ENCODE measurements around the gene TTC28.
"Not testable (repeated sequence)": the region's sequence is repeated elsewhere in the genome, so short reads cannot be mapped to it uniquely, and the experiment has no call there.

The TTC28 gene

GRCh38 chr22:28102151-28102812 lies 577.4 kb downstream of the TTC28 start:
- DNase-seq (ENCODE audit: low spot score): peak; percentile 8

GRCh38 chr22:28097627-28098026 lies 582.0 kb downstream of the TTC28 start:
- DNase-seq (ENCODE audit: low spot score): no peak

- no peak for DNase-seq (ENCODE audit: low spot score)
Observed at GRCh38 chr22:28096161-28096560, 583.5 kb downstream of the TTC28 start.

- DNase-seq (ENCODE audit: low spot score): no peak
Observed at GRCh38 chr22:28095316-28096095, 584.1 kb downstream of the TTC28 start.

DNA sequence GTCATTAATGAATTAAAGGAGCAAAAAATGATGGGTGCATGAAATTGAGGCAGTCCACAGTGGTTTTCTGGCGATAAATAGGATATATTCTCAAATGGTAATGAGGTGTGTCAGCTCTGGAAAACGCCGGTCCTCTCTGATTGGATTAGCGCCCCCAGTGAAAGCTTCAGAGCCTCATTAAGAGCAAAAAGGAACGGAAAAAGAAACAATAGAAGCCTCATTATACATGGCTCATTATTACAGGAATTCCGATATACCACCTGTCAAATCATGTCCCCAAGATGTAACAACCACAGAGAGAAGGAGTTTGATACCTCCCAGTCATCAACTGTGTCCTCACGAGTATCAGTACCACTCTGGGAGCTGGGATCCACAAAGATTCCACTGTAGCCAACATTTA lies 584.9 kb downstream of the TTC28 start:
- no peak for DNase-seq (ENCODE audit: low spot score)

DNA sequence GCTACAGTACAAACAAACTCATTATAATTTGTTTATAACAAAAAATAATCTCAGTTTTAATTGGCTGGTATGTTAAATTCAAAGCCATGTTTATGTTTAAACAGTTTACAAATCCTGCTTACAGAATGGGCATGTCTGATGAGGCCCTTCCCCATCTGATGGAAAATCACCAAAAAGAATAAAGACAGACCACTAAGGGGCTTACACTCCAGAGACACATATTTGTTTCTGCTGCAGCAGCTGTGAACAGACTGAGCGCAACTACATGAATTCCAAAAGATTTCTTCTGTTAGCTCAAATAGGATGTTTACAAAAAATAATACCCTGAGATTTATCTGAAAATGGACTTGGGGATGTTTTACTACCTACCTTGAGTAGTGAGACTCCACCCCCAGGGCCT lies 585.9 kb downstream of the TTC28 start:
- DNase-seq (ENCODE audit: low spot score): no peak

GRCh38 chr22:28091486-28091885 lies 588.2 kb downstream of the TTC28 start:
- DNase-seq (ENCODE audit: low spot score): no peak

GRCh38 chr22:28089541-28089940 lies 590.1 kb downstream of the TTC28 start:
- not testable (repeated sequence) for DNase-seq (ENCODE audit: low spot score)

GRCh38 chr22:28077166-28077565 lies 602.5 kb downstream of the TTC28 start:
- no peak for DNase-seq (ENCODE audit: low spot score)

DNA sequence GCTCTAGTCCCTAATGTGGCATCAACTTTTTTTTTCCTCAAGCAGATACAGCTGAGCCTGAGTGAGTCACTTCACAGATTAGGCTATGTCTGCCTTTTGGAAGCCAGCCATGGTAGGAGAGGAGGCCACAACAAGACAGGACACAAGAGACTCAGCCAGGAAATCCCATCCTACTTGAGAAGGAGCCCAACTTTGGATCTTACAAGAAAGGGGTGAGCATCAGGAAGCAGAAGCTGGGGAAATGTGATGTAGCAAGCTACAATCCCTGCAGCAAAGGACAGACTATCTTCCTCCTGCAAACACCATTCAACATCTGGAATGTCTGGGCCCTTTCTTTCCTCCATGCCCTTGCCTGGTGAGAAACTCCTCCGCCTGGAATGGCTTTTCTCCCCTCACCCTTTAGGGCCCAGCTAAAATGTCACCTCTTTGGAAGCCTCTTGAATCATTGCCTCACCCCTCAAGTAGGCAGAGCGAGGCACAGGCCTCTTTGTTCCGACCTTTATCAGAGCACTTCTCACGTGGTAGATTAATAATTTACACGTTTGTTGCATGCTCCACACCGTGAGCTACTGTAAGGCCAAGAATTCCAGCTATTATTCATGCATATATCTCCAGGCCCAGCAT lies 604.2 kb downstream of the TTC28 start:
- DNase-seq (ENCODE audit: low spot score): peak; percentile 18

DNA sequence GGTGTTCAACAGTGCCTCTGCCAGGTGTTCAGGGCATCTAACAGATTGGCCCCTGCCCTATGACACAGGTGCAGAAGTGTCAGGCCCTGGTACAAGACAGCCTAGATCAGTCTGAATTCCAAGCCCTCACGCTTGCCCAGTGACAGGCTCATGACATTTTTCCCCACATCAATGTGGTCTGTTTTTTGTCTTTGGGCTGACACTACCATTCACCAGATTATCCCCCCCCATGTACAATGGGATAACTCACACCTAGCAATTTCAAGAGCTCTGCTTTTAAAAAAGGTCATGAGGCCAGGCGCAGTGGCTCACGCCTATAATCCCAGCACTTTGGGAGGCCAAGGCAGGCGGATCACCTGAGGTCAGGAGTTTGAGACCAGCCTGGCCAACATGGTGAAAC lies 605.1 kb downstream of the TTC28 start:
- DNase-seq (ENCODE audit: low spot score): no peak

GRCh38 chr22:28072066-28072465 lies 607.6 kb downstream of the TTC28 start:
- DNase-seq (ENCODE audit: low spot score): no peak

GRCh38 chr22:28068826-28069225 lies 610.8 kb downstream of the TTC28 start:
- no peak for DNase-seq (ENCODE audit: low spot score)

DNA sequence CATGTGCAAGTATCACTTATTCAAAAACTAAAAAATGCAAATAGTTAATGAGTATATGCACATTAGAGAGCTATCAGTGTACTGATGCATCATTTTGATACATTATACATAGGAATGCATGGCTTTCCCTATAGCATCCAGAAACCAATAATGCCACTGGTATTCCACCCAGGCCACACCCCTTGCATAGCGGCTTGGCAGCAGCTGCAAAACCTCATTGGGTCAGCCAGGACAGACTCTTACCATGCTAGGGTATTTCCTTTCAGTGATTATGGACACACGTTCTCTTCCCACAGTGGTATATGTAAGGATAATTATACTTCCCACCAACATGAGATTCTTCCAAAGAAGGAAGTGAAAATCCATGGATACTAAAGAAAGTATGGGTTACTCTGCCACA lies 614.7 kb downstream of the TTC28 start:
- DNase-seq (ENCODE audit: low spot score): no peak

DNA sequence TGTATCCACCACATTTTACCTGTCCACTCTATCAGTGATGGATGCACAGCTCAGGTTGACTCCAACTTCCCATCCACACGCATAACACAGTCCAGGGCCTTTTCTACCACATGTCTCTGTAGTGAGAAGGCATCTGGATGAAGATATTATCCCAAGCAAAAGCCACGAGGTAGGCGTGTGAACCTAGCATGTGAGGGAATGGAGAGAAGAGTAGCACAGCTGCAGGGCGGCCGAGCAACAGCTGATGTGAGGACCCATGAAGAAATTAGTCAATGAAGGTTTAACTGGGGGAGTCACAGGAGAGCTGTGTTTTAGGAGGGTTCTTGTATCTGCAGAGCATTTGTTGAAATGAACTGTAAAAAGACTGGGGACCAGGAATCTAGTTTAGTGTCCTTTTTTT lies 616.0 kb downstream of the TTC28 start:
- no peak for DNase-seq (ENCODE audit: low spot score)

DNA sequence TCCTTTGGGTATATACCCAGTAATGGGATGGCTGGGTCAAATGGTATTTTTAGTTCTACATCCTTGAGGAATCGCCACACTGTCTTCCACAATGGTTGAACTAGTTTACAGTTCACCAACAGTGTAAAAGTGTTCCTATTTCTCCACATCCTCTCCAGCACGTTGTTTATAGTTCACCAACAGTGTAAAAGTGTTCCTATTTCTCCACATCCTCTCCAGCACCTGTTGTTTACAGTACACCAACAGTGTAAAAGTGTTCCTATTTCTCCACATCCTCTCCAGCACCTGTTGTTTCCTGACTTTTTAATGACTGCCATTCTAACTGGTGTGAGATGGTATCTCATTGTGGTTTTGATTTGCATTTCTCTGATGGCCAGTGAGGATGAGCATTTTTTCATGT lies 619.0 kb downstream of the TTC28 start:
- not testable (repeated sequence) for DNase-seq (ENCODE audit: low spot score)

- no peak for DNase-seq (ENCODE audit: low spot score)
Observed at GRCh38 chr22:28058036-28058435, 621.6 kb downstream of the TTC28 start.

GRCh38 chr22:28054819-28055208 lies 624.8 kb downstream of the TTC28 start:
- DNase-seq (ENCODE audit: low spot score): no peak

GRCh38 chr22:28053896-28054818 lies 625.5 kb downstream of the TTC28 start:
- DNase-seq (ENCODE audit: low spot score): no peak

- DNase-seq (ENCODE audit: low spot score): no peak
Observed at GRCh38 chr22:28052825-28053269, 626.8 kb downstream of the TTC28 start.

DNA sequence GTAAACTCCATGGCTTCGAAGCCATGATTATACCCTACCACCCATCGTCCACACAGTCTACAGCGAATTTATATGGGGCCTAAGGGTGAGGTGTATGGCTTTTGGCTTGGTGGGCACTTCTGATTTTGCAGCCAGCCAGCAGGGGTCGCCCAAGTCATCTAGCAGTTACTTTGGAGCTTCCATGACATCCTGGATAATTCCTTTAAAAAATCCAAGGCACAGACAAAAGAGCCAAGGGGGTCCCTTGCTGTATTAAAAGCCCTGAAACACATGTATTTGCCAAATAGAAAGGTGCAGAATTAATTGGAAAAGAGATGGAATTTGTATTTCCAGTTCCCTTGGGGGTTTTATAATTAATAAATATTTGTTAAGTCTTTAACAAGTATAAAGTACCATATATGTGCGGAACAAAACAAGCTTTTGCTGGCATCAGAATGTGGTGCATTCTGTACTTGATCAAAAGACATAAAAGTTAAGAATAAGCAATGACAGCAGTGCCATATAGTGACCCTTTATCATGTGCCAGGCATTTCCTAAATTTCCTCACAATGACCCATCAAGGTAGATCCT lies 627.8 kb downstream of the TTC28 start:
- DNase-seq (ENCODE audit: low spot score): peak; percentile 61

All from pons (tissue), 1 donor.